ENCODE results near the gene SYF2. TPM values are rescaled to one million over a fixed set of nuclear protein-coding genes. Genes with fewer than 3 reads are reported as not detected.

The SYF2 gene
- total RNA-seq, 1 experiment from 2014 or later: 29.8 TPM

DNA sequence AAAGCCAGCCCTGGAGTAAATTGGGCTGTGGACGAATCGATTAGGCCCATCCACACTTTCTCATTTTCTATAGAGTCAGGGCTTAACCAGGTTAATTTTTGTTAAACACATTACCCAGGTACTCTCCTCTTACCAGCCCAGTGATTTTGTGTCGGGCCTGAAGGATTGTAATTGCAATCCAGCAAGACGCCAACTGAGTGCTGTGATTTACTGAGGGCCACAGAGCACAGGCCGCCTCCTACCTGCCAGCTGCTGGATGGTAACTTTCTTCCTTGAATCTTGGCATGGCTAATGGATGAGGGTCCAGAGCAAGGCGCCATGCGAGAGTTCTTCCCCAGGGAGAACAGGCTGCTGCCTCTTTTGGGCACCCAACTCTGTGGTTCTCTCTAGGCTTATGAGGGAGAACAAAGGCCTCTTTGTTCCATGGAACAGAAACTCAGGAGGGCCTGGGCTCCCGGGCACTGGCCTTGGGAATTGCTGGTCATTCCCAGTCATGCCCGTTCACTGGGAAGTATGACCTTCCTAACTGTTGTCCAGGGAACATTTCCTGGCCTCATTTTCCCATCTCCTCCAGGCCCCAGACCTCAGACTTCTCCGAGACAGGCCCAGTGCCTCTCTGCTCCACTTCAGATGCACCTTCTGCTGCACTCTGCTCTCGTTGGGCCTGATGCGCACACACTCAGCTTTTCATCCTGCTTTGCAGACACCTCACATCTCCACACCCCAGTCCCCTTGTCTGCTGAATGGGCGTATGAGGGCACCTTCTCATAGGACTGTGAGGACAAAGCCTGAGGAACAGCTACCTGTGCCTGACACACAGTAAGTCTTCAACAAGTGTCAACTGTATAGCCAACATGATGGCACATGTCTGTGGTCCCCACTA, 57.3 kb downstream of the SYF2 start:
- H3K27me3 ChIP-seq (ENCODE audit: low read length): no peaks in the 10 kb centered on the region
- intact Hi-C loops (cut with micrococcal nuclease): no loop called here
- H4K20me1 ChIP-seq (ENCODE audit: low read length): no peaks in the 10 kb centered on the region
- H2AFZ ChIP-seq (ENCODE audit: low read length): no peak overlapping the region
- H3K36me3 ChIP-seq (ENCODE audit: low read depth, low read length): no peaks in the 10 kb centered on the region
- no peaks in the 10 kb centered on the region for H3K9me2 ChIP-seq (replicated peaks; ENCODE audit: low read length)
- H3F3A ChIP-seq (ENCODE audit: low read length, unreplicated experiment): no peaks in the 10 kb centered on the region
- no peaks in the 10 kb centered on the region for H3K79me2 ChIP-seq (ENCODE audit: low read length)
- H3K9ac ChIP-seq (ENCODE audit: low read length): no peak overlapping the region
- CTCF ChIA-PET: no interaction called here
- DNase-seq (no peak), ATAC-seq (no peak)
- H3K4me2 ChIP-seq (ENCODE audit: low read length): no peak overlapping the region
- BruUV-seq (replicated peaks): no TSS peak
- H3K27ac ChIP-seq (ENCODE audit: low read length): no peak overlapping the region
- H3K4me1 ChIP-seq (ENCODE audit: insufficient read depth, low read length): no peaks in the 10 kb centered on the region
- H3K9me3 ChIP-seq (ENCODE audit: low read length): no peaks in the 10 kb centered on the region
- H3K4me3 ChIP-seq (ENCODE audit: low read length): no peak overlapping the region
- POLR2A ChIA-PET (ENCODE audit: unreplicated experiment): interaction anchor here (0.6 kb wide), 1 partner anchor 718 kb away, joined by 5 read pairs; no protein-coding TSS in a partner anchor
- TF ChIP-seq EZH2 (IDR thresholded peaks at IDR 0.05; ENCODE audit: low read length, unreplicated experiment): no peak

DNA sequence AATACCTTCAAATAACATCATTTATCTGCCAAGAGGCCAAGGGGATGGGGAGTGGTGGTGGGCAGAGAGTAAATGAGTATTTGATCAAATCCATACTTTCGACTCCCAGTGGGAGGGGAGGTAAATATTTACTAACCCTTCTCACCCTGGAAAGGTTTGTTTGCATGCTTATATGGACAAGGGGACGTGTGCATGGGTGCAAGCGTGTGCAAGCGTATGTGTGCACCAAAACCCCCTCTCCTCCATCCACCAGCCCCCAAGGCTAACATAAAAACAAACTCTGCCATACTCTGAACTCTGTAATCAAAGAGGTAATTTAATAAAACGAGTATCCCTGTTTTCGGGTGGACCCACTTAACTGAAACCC, 58.0 kb downstream of the SYF2 start:
- Histone ChIP-seq H3K4me3 (ENCODE audit: low read length) (no peak overlapping the region), H3K4me2 (ENCODE audit: low read length) (no peak overlapping the region), H3F3A (ENCODE audit: low read length, unreplicated experiment) (no peaks in the 10 kb centered on the region), H2AFZ (ENCODE audit: low read length) (no peak overlapping the region), H3K9me3 (ENCODE audit: low read length) (no peaks in the 10 kb centered on the region), H3K9me2 (replicated peaks; ENCODE audit: low read length) (no peaks in the 10 kb centered on the region), H4K20me1 (ENCODE audit: low read length) (no peaks in the 10 kb centered on the region), H3K9ac (ENCODE audit: low read length) (no peak overlapping the region), H3K79me2 (ENCODE audit: low read length) (no peaks in the 10 kb centered on the region), H3K4me1 (ENCODE audit: insufficient read depth, low read length) (no peaks in the 10 kb centered on the region), H3K36me3 (ENCODE audit: low read depth, low read length) (no peaks in the 10 kb centered on the region), H3K27me3 (ENCODE audit: low read length) (no peaks in the 10 kb centered on the region), H3K27ac (ENCODE audit: low read length) (no peak overlapping the region)
- CTCF ChIA-PET: no interaction called here
- BruUV-seq (replicated peaks): no TSS peak
- TF ChIP-seq, protein P1, sequence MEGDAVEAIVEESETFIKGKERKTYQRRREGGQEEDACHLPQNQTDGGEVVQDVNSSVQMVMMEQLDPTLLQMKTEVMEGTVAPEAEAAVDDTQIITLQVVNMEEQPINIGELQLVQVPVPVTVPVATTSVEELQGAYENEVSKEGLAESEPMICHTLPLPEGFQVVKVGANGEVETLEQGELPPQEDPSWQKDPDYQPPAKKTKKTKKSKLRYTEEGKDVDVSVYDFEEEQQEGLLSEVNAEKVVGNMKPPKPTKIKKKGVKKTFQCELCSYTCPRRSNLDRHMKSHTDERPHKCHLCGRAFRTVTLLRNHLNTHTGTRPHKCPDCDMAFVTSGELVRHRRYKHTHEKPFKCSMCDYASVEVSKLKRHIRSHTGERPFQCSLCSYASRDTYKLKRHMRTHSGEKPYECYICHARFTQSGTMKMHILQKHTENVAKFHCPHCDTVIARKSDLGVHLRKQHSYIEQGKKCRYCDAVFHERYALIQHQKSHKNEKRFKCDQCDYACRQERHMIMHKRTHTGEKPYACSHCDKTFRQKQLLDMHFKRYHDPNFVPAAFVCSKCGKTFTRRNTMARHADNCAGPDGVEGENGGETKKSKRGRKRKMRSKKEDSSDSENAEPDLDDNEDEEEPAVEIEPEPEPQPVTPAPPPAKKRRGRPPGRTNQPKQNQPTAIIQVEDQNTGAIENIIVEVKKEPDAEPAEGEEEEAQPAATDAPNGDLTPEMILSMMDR (conservative IDR thresholded peaks at IDR 0.05; ENCODE audit: low read depth, low read length): no peak
- TF ChIP-seq EZH2phosphoT487 (IDR thresholded peaks at IDR 0.05; ENCODE audit: borderline replicate concordance, low read length): no peak
- no peak for TF ChIP-seq EZH2 (IDR thresholded peaks at IDR 0.05; ENCODE audit: low read length, unreplicated experiment)
- POLR2A ChIA-PET (ENCODE audit: unreplicated experiment): interaction anchor here (0.6 kb wide), 1 partner anchor 719 kb away, joined by 5 read pairs; no protein-coding TSS in a partner anchor
- ATAC-seq: no peak
- DNase-seq: no peak
- intact Hi-C loops (cut with micrococcal nuclease): no loop called here

DNA sequence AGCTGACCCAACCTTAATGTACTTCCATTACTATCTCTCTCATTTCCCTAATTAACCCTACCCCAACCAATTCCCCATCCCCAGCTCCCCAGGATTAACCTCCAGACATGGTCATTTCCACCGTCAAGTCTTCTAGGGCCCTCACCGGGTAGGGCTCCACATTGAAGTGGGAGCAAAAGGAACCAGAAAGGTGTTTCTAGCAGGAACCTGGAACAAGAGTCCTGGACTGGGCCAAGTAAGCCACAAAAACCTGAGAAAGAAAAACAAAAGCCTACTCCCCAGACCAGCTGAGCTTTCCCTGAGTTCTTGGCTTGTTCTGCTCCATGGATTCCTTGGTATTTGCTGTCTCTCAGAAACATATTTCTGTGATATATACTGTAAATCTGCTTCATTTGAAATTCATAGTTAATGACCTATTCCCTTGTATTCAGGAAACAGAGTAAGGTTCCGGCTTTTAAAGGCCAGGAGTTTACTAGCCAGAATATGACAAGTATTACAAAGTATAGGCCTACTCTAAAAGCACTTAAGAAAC, 58.4 kb downstream of the SYF2 start:
- H3K79me2 ChIP-seq (ENCODE audit: low read length): no peaks in the 10 kb centered on the region
- H3F3A ChIP-seq (ENCODE audit: low read length, unreplicated experiment): no peaks in the 10 kb centered on the region
- H4K20me1 ChIP-seq (ENCODE audit: low read length): no peaks in the 10 kb centered on the region
- H3K9me3 ChIP-seq (ENCODE audit: low read length): no peaks in the 10 kb centered on the region
- ChIA-PET POLR2A (ENCODE audit: unreplicated experiment) (no interaction called here), CTCF (no interaction called here)
- intact Hi-C loops (cut with micrococcal nuclease): no loop called here
- no peak overlapping the region for H3K4me2 ChIP-seq (ENCODE audit: low read length)
- ATAC-seq: no peak
- no peaks in the 10 kb centered on the region for H3K9me2 ChIP-seq (replicated peaks; ENCODE audit: low read length)
- H3K4me1 ChIP-seq (ENCODE audit: insufficient read depth, low read length): peaks cover 1% of the 10 kb centered on the region
- BruUV-seq (replicated peaks): no TSS peak
- no peak overlapping the region for H3K27ac ChIP-seq (ENCODE audit: low read length)
- DNase-seq: no peak
- no peak overlapping the region for H3K9ac ChIP-seq (ENCODE audit: low read length)
- no peaks in the 10 kb centered on the region for H3K36me3 ChIP-seq (ENCODE audit: low read depth, low read length)
- TF ChIP-seq EZH2phosphoT487 (IDR thresholded peaks at IDR 0.05; ENCODE audit: borderline replicate concordance, low read length): no peak
- TF ChIP-seq EZH2 (IDR thresholded peaks at IDR 0.05; ENCODE audit: low read length, unreplicated experiment): no peak
- TF ChIP-seq, protein P1 (conservative IDR thresholded peaks at IDR 0.05; ENCODE audit: low read depth, low read length): no peak
- H2AFZ ChIP-seq (ENCODE audit: low read length): no peak overlapping the region
- no peak overlapping the region for H3K4me3 ChIP-seq (ENCODE audit: low read length)
- no peaks in the 10 kb centered on the region for H3K27me3 ChIP-seq (ENCODE audit: low read length)

Other genes with a start within 250 kb of the SYF2 start
- 46.8 and 49.4 TPM in 2 replicates for gene RSRP1, start 15.0 kb upstream of the SYF2 start, total RNA-seq (2014; rRNA removed)
- gene RHD, start 40.0 kb upstream of the SYF2 start, total RNA-seq (2014; rRNA removed): not detected in 2 replicates
- 70.2 and 90.5 TPM in 2 replicates for gene TMEM50A, start 105.8 kb upstream of the SYF2 start, total RNA-seq (2014; rRNA removed)
- 1.1 and 1.4 TPM in 2 replicates for gene RHCE, start 188.3 kb upstream of the SYF2 start, total RNA-seq (2014; rRNA removed)
- gene MACO1, start 198.4 kb upstream of the SYF2 start, total RNA-seq (2014; rRNA removed): 13.6 and 14.0 TPM in 2 replicates